ENCODE data around the gene FBXO2.

FBXO2 gene

GRCh38 chr1:11658542-11658941 is 4.3 kb upstream of the FBXO2 start:
- Histone ChIP-seq H3K27me3 (ENCODE audit: insufficient read depth, poor library complexity, severe bottlenecking) (no peaks in the 10 kb centered on the region), H3K9me3 (ENCODE audit: severe bottlenecking) (no peaks in the 10 kb centered on the region), H3K36me3 (ENCODE audit: low read depth) (peaks cover 53% of the 10 kb centered on the region), H3K4me1 (ENCODE audit: insufficient read depth, poor library complexity, severe bottlenecking) (no peaks in the 10 kb centered on the region), H3K27ac (ENCODE audit: poor library complexity, severe bottlenecking) (no peak overlapping the region), H3K4me3 (ENCODE audit: severe bottlenecking) (no peak overlapping the region)
- DNase-seq (ENCODE audit: low spot score) (no peak), ATAC-seq (ENCODE audit: low read depth) (no peak)
- TF ChIP-seq CTCF (IDR thresholded peaks at IDR 0.05; ENCODE audit: poor library complexity, severe bottlenecking): no peak

DNA sequence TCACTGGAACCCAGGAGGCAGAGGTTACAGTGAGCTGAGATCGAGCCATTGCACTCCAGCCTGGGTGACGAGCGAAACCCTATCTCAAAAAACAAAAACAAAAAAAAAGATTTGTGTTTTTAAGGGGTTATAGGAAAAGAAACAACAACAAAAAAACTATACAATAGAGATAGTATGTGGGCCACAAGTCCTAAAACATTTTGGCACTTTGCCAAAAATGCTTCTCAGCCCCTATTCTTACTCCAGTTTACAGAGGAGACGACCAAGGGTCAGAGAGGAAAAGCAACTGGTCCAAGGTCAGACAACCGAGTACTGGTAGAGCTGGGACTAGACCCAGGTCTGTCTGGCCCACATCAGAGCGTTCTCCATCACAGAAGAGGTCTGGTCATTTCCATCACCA is 3.4 kb upstream of the FBXO2 start:
- no peak for ATAC-seq (ENCODE audit: low read depth)
- Histone ChIP-seq H3K27ac (ENCODE audit: poor library complexity, severe bottlenecking) (no peak overlapping the region), H3K36me3 (ENCODE audit: low read depth) (peaks cover 49% of the 10 kb centered on the region), H3K27me3 (ENCODE audit: insufficient read depth, poor library complexity, severe bottlenecking) (no peaks in the 10 kb centered on the region), H3K4me1 (ENCODE audit: insufficient read depth, poor library complexity, severe bottlenecking) (no peaks in the 10 kb centered on the region), H3K9me3 (ENCODE audit: severe bottlenecking) (no peaks in the 10 kb centered on the region), H3K4me3 (ENCODE audit: severe bottlenecking) (no peak overlapping the region)
- no peak for TF ChIP-seq CTCF (IDR thresholded peaks at IDR 0.05; ENCODE audit: poor library complexity, severe bottlenecking)
- DNase-seq (ENCODE audit: low spot score): no peak

DNA sequence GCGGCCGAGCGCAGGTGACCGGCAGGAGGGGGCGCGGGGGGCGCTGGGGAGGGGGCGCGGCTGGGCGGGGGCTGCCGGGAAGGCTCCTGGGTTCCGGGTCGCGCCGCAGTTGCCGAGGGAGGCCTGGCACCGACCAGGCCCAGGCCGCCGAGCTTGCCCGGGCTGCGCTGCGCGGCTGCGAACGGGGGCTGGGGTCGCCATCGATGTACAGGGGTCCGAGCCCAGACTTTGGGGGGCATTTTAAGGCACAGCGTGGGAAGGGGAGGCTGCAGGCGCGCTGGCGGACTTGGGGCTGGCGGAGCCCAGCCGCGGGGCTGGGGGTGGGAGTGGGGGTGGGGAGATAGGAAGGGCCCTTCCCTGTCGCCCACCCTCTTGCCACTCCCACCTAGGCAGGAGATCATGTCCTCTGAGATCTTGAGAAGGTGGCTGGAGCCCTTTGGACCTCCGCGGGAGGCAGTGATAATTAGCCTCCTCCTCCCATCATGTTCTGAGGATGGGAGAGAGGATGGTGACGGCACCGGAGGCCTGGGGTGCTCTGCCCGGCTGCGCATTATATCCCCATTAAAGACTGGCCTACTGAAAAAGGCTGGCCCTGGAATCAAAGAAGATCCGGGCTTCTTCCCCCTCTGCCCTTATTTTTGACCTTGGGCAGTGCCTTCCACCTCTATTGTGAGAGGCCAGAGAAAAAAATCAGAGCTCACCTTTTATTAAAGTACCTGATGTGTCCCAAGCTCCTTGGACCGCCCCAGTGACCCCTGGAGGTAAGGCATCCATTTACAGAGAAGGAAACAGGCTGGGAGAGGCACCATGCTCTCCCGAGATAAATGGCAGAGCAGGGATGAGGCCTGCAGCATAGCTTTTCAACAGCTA is 945 bp upstream of the FBXO2 start:
- no peak; the same call in 2 of the 3 replicates for ATAC-seq (ENCODE audit: low read depth)
- H3K27ac ChIP-seq (ENCODE audit: poor library complexity, severe bottlenecking): peak overlapping the region; percentile 81
- H3K36me3 ChIP-seq (ENCODE audit: low read depth): peaks cover 41% of the 10 kb centered on the region
- no peaks in the 10 kb centered on the region for H3K4me1 ChIP-seq (ENCODE audit: insufficient read depth, poor library complexity, severe bottlenecking)
- H3K9me3 ChIP-seq (ENCODE audit: severe bottlenecking): no peaks in the 10 kb centered on the region
- H3K4me3 ChIP-seq (ENCODE audit: severe bottlenecking): peak overlapping the region; percentile 47
- H3K27me3 ChIP-seq (ENCODE audit: insufficient read depth, poor library complexity, severe bottlenecking): no peaks in the 10 kb centered on the region
- no peak for TF ChIP-seq CTCF (IDR thresholded peaks at IDR 0.05; ENCODE audit: poor library complexity, severe bottlenecking)
- no peak for DNase-seq (ENCODE audit: low spot score)

GRCh38 chr1:11653861-11654136 is 430 bp downstream of the FBXO2 start:
- H3K27me3 ChIP-seq (ENCODE audit: insufficient read depth, poor library complexity, severe bottlenecking): no peaks in the 10 kb centered on the region
- peak overlapping the region; percentile 81 for H3K27ac ChIP-seq (ENCODE audit: poor library complexity, severe bottlenecking)
- H3K9me3 ChIP-seq (ENCODE audit: severe bottlenecking): no peaks in the 10 kb centered on the region

More at GRCh38 chr1:11653861-11654136, 430 bp downstream of the FBXO2 start:
- no peak for TF ChIP-seq CTCF (IDR thresholded peaks at IDR 0.05; ENCODE audit: poor library complexity, severe bottlenecking)
- DNase-seq (ENCODE audit: low spot score) (no peak), ATAC-seq (ENCODE audit: low read depth) (no peak; the same call in 2 of the 3 replicates)
- Histone ChIP-seq H3K4me1 (ENCODE audit: insufficient read depth, poor library complexity, severe bottlenecking) (no peaks in the 10 kb centered on the region), H3K4me3 (ENCODE audit: severe bottlenecking) (peak overlapping the region; percentile 47), H3K36me3 (ENCODE audit: low read depth) (peaks cover 27% of the 10 kb centered on the region)

Data from RWPE2 (cell line).